H1 (cell line): ENCODE results near the gene USPL1. TPM values are rescaled to one million over a fixed set of nuclear protein-coding genes. Genes with fewer than 3 reads are reported as not detected.
A peak's percentile ranks its signal among the peaks of the same experiment; 100 is the strongest.

Source experiments
- CTCF ChIP-seq, 3 experiments: IDR thresholded peaks; 1 replicate in 2 of 3; 2 replicates in 1 of 3; pipeline versions ENCODE4 v1.5.1 to v1.6.1; 2011; ENCODE audit warnings: low read length in 3 of 3, mild to moderate bottlenecking in 3 of 3, inconsistent platforms in 2 of 3, low read depth in 1 of 3, moderate library complexity in 1 of 3; ENCODE audit not compliant: insufficient read depth in 1 of 3; ENCODE audit errors: control extremely low read depth in 1 of 3
- EZH2 ChIP-seq: fragments of 200-600 bp; sonication (generic); IDR thresholded peaks from 2 replicates; pipeline ENCODE4 v1.7.1; 2012; ENCODE audit warnings: low read depth, mild to moderate bottlenecking, moderate library complexity, low read length, inconsistent platforms; ENCODE audit not compliant: severe bottlenecking
- NRF1 ChIP-seq: IDR thresholded peaks from 2 replicates; pipeline ENCODE4 v1.6.1; 2011; ENCODE audit warnings: mild to moderate bottlenecking, low read depth, low read length, improper control_type of control experiment
- SRF ChIP-seq: IDR thresholded peaks from 2 replicates; pipeline ENCODE4 v1.6.1; 2011; ENCODE audit warnings: mild to moderate bottlenecking, low read depth, low read length, moderate library complexity
- polyA plus RNA-seq, 7 experiments: library from polyadenylated mRNA; depleted of rRNA in 3 of 7; stranded (reverse) in 5 of 7; unstranded in 2 of 7; fragments of >200 nt in 5 of 7; fragments of 200-250 nt in 2 of 7; gene quantifications; 1 replicate in 5 of 7; 2 replicates in 1 of 7; 4 replicates in 1 of 7; pipeline versions ENCODE4 v1.2.1 to v1.2.3, GENCODE V29; 2011 to 2013; ENCODE audit warnings: missing spikeins in 2 of 7, mixed read lengths in 2 of 7
- total RNA-seq: library from RNA; stranded (reverse); fragmentation: NEBNext Ultra II Directional; extraction: Animal tissue kit (Norgen Biotek cat#: 25700); gene quantifications from 2 replicates; pipeline ENCODE4 v1.2.1, GENCODE V29; 2021

Gene USPL1
- total and polyA plus RNA-seq, 2 of the 8 experiments (the other 6 are each of a cell fraction or from before 2014, with no cell fraction given), result 6.3 to 17.1 TPM

GRCh38 chr13:30581582-30581981, 36.1 kb upstream of the USPL1 start (continued):
- TF ChIP-seq CTCF (IDR thresholded peaks at IDR 0.05; ENCODE audit: control extremely low read depth in 1 of 3, insufficient read depth in 1 of 3, low read depth in 1 of 3, low read length in 3 of 3), result peak in 2 of 3 experiments; percentile 51 to 56; a peak in 3 of 4 replicates
- no peak for TF ChIP-seq EZH2
- TF ChIP-seq NRF1, result no peak
- TF ChIP-seq SRF, result no peak
